ENCODE measurements around the gene FOCAD.

Gene FOCAD

DNA sequence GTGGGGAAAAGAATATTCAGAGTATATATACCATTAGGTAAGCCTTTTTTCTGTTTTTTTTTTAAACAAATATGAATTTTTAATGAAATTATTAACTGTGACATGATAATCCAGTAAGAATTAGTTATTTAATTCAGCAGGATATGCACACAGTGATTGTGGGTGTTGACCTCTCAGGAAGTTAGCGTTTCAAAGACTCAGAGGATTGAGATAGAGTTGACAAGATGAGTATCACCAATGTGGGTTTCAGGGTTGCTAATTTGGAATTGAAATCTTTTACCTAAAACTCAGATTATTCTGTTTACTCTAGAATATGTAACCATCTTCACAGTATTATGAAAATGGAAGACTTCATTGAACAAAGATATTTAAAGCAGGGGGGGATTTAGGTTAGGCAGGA lies 56.2 kb downstream of the FOCAD start:
- Histone ChIP-seq H3K27me3 (ENCODE audit: insufficient read depth, low read length) (no peaks in the 10 kb centered on the region), H3K9ac (ENCODE audit: low read depth, low read length) (no peak overlapping the region), H3K36me3 (ENCODE audit: insufficient read depth, low read length) (peaks cover 14% of the 10 kb centered on the region), H3K9me3 (ENCODE audit: insufficient read depth, low read depth, low read length) (no peaks in the 10 kb centered on the region), H3K4me3 (ENCODE audit: low read length) (no peak overlapping the region), H3K27ac (ENCODE audit: low read depth, low read length) (no peak overlapping the region), H3K4me1 (ENCODE audit: insufficient read depth, low read length) (peaks cover 9% of the 10 kb centered on the region; the same call in 1 of the 2 replicates)
- 92% methylated on average over 1 of the region's 1 CpG for WGBS

DNA sequence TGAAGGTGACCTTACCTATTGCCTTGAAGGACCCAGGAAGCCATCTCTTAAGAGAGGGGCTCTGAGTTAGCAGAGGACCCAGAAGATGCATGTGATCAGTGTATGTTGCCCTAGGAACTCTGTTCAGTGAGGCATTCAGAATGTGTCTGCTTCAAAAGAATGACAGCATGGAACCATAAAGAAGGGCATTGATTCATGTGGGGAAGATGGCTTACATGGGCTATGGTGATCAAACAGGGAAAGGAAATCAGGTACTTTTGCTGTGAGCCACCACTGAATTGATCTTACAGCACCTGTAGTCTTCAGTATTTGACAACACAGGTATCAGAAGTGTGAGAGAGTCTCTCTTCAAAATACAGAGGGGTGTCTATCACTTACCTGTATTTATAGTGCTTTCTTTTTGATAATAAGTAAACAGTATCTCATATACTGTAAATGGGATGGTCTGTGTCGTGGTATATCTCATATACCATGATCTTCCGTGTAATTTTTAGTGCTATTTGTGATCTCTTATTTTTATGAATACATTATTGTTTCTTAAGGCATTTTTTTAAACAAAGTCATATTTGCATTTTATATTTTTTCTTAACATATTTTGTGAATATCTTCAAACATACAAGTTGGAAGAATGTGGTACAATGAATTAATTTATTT lies 57.0 kb downstream of the FOCAD start:
- no CpG with 5 or more reads among the region's 2 CpGs for WGBS

DNA sequence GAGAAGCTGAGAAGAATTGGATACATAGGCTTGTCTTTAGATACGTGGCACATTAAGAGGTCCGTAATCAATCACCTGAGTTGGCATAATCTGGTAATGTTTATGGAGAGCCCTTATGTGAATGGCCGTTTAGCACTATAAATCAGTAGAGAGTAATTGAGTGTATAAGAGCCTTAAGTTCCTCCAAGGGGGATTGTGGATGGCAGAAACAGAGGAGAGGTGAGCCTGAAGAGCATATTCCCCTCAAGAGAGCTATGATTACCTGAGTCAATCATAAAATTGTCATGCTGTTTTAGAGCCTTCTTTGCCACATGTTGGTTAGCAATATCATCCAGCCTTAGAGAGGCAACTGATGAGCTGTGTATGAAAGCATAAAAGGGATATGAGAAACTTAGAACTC lies 58.8 kb downstream of the FOCAD start:
- H3K9me3 ChIP-seq (ENCODE audit: insufficient read depth, low read depth, low read length), result no peaks in the 10 kb centered on the region
- peaks cover 14% of the 10 kb centered on the region for H3K36me3 ChIP-seq (ENCODE audit: insufficient read depth, low read length)
- H3K27ac ChIP-seq (ENCODE audit: low read depth, low read length), result no peak overlapping the region
- H3K27me3 ChIP-seq (ENCODE audit: insufficient read depth, low read length), result no peaks in the 10 kb centered on the region
- no peak overlapping the region for H3K9ac ChIP-seq (ENCODE audit: low read depth, low read length)
- peaks cover 9% of the 10 kb centered on the region; the same call in 1 of the 2 replicates for H3K4me1 ChIP-seq (ENCODE audit: insufficient read depth, low read length)
- WGBS, result 93% methylated on average over 3 of the region's 3 CpGs
- no peak overlapping the region for H3K4me3 ChIP-seq (ENCODE audit: low read length)

More for the DNA sequence above, 57.0 kb downstream of the FOCAD start:
- H3K4me3 ChIP-seq (ENCODE audit: low read length), result no peak overlapping the region
- peaks cover 14% of the 10 kb centered on the region for H3K36me3 ChIP-seq (ENCODE audit: insufficient read depth, low read length)
- H3K27ac ChIP-seq (ENCODE audit: low read depth, low read length), result no peak overlapping the region
- no peak overlapping the region for H3K9ac ChIP-seq (ENCODE audit: low read depth, low read length)
- H3K27me3 ChIP-seq (ENCODE audit: insufficient read depth, low read length), result no peaks in the 10 kb centered on the region
- H3K9me3 ChIP-seq (ENCODE audit: insufficient read depth, low read depth, low read length), result no peaks in the 10 kb centered on the region
- H3K4me1 ChIP-seq (ENCODE audit: insufficient read depth, low read length), result peaks cover 9% of the 10 kb centered on the region; the same call in 1 of the 2 replicates

DNA sequence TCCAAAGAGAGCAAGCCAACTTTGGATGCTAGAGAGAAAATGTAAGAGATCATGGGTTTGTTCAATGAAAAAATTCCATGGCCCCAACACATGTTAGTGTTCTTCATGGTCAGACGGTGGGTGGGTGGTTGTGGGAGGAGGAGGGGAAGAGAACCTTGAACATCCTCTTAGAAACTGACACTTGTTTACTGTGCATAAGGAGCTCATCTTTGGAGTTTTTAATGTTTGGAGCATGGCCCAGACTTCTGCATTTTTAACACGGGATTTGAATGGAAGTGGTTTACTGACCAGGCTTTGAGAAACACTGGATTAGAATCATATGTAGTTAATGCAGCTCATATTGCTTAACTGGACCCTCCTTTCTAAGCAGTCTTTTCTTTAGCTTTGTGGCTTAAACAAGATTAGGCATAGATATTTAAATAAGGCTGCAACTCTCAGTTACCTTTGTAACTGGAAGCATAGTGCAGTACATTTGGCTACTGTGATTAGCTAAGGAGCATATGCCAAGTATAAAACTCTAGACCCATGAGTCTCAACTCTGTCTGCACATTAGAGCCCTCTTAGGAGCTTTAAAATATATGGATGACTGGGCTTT lies 60.1 kb downstream of the FOCAD start:
- Histone ChIP-seq H3K4me1 (ENCODE audit: insufficient read depth, low read length) (peaks cover 9% of the 10 kb centered on the region; the same call in 1 of the 2 replicates), H3K9ac (ENCODE audit: low read depth, low read length) (no peak overlapping the region), H3K27ac (ENCODE audit: low read depth, low read length) (no peak overlapping the region), H3K4me3 (ENCODE audit: low read length) (no peak overlapping the region), H3K27me3 (ENCODE audit: insufficient read depth, low read length) (no peaks in the 10 kb centered on the region), H3K9me3 (ENCODE audit: insufficient read depth, low read depth, low read length) (no peaks in the 10 kb centered on the region), H3K36me3 (ENCODE audit: insufficient read depth, low read length) (peaks cover 7% of the 10 kb centered on the region)
- 89% methylated on average over 2 of the region's 2 CpGs for WGBS

DNA sequence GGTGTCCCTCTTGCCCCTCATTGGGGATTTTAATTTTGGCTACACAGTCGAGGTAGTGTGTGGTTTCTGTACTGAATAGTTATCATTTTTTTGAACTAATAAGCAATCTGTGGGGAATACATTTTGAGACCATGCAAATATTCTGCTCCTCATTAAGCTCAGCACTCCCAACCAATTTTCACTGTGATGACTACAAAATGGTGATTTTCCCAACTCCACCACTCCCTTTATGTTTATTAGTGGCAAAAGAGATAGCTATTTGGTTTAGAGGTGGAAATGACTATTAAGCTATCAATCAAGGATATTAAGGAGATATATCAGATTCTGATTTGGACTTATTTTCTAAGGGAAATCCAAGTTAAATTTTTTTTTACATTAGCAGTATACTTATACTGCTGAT lies 62.9 kb downstream of the FOCAD start:
- no peak overlapping the region for H3K9ac ChIP-seq (ENCODE audit: low read depth, low read length)
- peaks cover 8% of the 10 kb centered on the region; the same call in 1 of the 2 replicates for H3K4me1 ChIP-seq (ENCODE audit: insufficient read depth, low read length)
- no peak overlapping the region for H3K4me3 ChIP-seq (ENCODE audit: low read length)
- 91% methylated on average over 1 of the region's 1 CpG for WGBS
- H3K27me3 ChIP-seq (ENCODE audit: insufficient read depth, low read length), result no peaks in the 10 kb centered on the region
- H3K9me3 ChIP-seq (ENCODE audit: insufficient read depth, low read depth, low read length), result no peaks in the 10 kb centered on the region
- H3K27ac ChIP-seq (ENCODE audit: low read depth, low read length), result no peak overlapping the region
- H3K36me3 ChIP-seq (ENCODE audit: insufficient read depth, low read length), result 0 out of 2 replicates have a peak, but pooled peaks cover 2% of the 10 kb centered on the region

DNA sequence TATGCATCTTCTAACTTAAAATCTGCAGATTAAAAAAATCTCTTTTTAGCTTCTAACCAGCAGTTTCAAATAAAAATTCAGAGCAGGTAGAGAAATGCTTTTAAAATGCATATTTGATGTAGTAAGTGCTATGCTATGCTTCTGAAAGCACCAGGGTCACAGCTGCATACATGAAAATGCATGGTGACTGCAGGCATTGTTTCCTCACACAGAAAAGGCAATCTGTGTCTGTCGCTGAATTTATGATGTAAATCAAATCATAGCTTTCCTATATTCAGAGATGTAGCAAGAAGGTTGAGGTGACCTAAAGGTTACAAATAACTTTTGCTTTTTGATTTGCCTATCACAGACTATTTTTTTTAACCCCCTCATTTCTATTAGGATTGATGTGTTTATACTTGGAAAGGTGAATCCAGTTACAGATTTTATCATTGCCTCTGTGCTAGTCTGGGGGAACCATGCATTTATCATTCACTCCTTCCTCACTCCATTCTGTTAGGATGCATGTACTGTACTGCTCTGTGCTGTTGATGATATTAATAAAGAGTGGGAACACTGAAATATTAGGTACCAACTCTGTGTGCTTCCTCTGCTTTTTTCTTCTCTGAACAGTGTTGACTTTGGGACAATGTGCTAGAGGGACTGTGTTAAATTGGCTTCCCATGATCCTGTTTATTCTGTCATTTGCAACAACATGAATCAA lies 65.6 kb downstream of the FOCAD start:
- 0 out of 2 replicates have a peak, but pooled peaks cover 2% of the 10 kb centered on the region for H3K36me3 ChIP-seq (ENCODE audit: insufficient read depth, low read length)
- no peak overlapping the region for H3K9ac ChIP-seq (ENCODE audit: low read depth, low read length)
- no peaks in the 10 kb centered on the region for H3K9me3 ChIP-seq (ENCODE audit: insufficient read depth, low read depth, low read length)
- no peaks in the 10 kb centered on the region for H3K27me3 ChIP-seq (ENCODE audit: insufficient read depth, low read length)
- H3K27ac ChIP-seq (ENCODE audit: low read depth, low read length), result no peak overlapping the region
- H3K4me1 ChIP-seq (ENCODE audit: insufficient read depth, low read length), result peaks cover 5% of the 10 kb centered on the region; the same call in 1 of the 2 replicates
- no CpG with 5 or more reads among the region's 1 CpG for WGBS
- no peak overlapping the region for H3K4me3 ChIP-seq (ENCODE audit: low read length)

DNA sequence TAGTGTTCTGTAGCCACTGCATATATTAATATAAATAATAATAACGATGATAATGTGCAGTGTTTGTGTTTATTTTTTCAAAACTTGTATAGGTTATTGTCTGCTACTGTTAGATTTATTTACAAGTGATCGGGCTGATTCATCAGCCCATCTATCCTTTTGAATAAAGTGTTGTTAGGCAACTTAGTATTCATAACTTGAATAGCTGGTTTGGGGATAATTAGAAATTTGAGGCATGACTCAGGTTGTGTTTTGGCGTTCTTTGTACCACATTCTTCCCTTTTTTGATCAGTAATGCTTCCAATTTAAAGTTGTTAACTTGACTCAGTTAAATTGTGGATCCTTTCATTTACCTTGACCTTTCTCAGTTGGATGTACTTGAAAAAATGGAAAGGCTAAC lies 69.7 kb downstream of the FOCAD start:
- no peaks in the 10 kb centered on the region for H3K9me3 ChIP-seq (ENCODE audit: insufficient read depth, low read depth, low read length)
- no peak overlapping the region for H3K4me3 ChIP-seq (ENCODE audit: low read length)
- H3K36me3 ChIP-seq (ENCODE audit: insufficient read depth, low read length), result peaks cover 8% of the 10 kb centered on the region
- 95% methylated on average over 3 of the region's 3 CpGs for WGBS
- no peak overlapping the region for H3K27ac ChIP-seq (ENCODE audit: low read depth, low read length)
- no peaks in the 10 kb centered on the region for H3K27me3 ChIP-seq (ENCODE audit: insufficient read depth, low read length)
- no peak overlapping the region for H3K9ac ChIP-seq (ENCODE audit: low read depth, low read length)
- peaks cover 7% of the 10 kb centered on the region; the same call in 1 of the 2 replicates for H3K4me1 ChIP-seq (ENCODE audit: insufficient read depth, low read length)

DNA sequence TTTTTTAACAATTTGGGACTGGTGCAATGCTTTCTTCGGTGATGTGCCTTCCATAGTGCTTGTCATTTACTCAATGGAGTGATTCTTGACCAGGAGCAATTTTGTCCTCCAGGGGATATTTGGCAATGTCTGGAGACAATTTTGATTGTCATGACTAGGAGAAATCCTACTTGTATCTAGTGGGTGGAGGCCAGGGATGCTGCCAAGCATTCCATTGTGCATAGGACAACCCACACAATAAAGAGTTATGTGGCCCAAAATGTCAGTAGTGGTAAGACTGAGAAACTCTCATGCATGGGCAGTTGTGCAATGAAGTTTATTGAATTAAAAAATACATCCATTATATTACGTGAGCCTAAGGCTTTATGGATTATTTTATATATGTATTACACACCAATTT lies 70.5 kb downstream of the FOCAD start:
- no peak overlapping the region for H3K4me3 ChIP-seq (ENCODE audit: low read length)
- H3K9me3 ChIP-seq (ENCODE audit: insufficient read depth, low read depth, low read length), result no peaks in the 10 kb centered on the region
- 96% methylated on average over 1 of the region's 2 CpGs for WGBS
- H3K36me3 ChIP-seq (ENCODE audit: insufficient read depth, low read length), result peaks cover 9% of the 10 kb centered on the region
- H3K27me3 ChIP-seq (ENCODE audit: insufficient read depth, low read length), result no peaks in the 10 kb centered on the region
- no peak overlapping the region for H3K9ac ChIP-seq (ENCODE audit: low read depth, low read length)
- H3K4me1 ChIP-seq (ENCODE audit: insufficient read depth, low read length), result peaks cover 7% of the 10 kb centered on the region; the same call in 1 of the 2 replicates
- no peak overlapping the region for H3K27ac ChIP-seq (ENCODE audit: low read depth, low read length)

DNA sequence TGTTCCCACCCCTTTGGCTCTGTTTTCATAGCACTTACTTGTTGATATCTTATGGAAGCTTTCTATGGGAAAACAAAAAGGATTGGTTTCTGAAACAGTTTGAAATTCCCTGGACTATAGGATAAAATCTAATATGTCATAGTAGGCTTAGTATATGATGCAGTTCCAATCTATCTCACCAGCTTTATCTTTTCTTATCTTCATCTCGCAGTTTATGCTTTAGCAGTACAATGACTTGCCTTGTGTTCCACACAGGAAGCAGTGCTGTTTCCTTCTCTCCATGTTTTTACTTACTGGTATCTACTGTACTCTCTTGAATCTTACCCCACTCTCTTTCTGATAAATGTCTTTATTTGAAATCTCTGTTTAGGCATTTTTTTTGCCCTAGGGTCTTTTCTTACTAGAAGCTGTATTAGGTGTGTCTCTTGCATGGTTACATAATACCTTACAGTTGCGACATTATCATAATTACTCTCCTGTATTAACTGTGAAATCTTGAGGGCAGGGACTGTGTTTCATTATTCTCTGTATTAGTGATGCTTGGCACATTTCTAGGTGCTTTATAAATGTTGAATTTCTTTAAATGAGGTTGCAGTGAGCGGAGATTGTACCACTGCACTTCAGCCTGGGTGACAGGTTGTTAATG lies 76.3 kb downstream of the FOCAD start:
- Histone ChIP-seq H3K4me3 (ENCODE audit: low read length) (no peak overlapping the region), H3K9ac (ENCODE audit: low read depth, low read length) (no peak overlapping the region), H3K27me3 (ENCODE audit: insufficient read depth, low read length) (no peaks in the 10 kb centered on the region), H3K9me3 (ENCODE audit: insufficient read depth, low read depth, low read length) (no peaks in the 10 kb centered on the region), H3K4me1 (ENCODE audit: insufficient read depth, low read length) (0 out of 2 replicates have a peak, but pooled peaks cover 2% of the 10 kb centered on the region), H3K36me3 (ENCODE audit: insufficient read depth, low read length) (peaks cover 20% of the 10 kb centered on the region), H3K27ac (ENCODE audit: low read depth, low read length) (no peak overlapping the region)
- 97% methylated on average over 3 of the region's 3 CpGs for WGBS

DNA sequence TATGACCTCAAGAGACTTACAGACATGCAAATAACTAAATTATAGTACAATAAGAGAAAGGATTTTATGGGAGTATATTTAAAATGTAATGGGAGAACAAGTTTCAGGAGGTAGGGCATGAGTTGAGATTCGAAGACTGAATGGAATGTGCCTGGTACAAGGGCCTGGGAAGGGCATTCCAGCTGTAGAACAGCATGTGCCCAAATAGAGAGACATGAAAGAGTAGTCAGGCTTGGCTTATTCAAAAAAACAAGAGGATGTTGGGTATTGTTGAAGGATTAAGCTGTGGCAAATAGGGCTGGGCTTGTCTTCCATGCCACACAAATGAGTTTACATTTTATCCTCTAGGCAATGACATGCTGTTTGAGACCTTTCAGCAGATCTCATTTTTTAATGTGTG lies 86.9 kb downstream of the FOCAD start:
- Histone ChIP-seq H3K4me1 (ENCODE audit: insufficient read depth, low read length) (no peaks in the 10 kb centered on the region), H3K4me3 (ENCODE audit: low read length) (no peak overlapping the region), H3K36me3 (ENCODE audit: insufficient read depth, low read length) (peaks cover 35% of the 10 kb centered on the region), H3K9me3 (ENCODE audit: insufficient read depth, low read depth, low read length) (no peaks in the 10 kb centered on the region), H3K9ac (ENCODE audit: low read depth, low read length) (no peak overlapping the region), H3K27ac (ENCODE audit: low read depth, low read length) (no peak overlapping the region), H3K27me3 (ENCODE audit: insufficient read depth, low read length) (no peaks in the 10 kb centered on the region)
- WGBS, result 96% methylated on average over 1 of the region's 1 CpG

DNA sequence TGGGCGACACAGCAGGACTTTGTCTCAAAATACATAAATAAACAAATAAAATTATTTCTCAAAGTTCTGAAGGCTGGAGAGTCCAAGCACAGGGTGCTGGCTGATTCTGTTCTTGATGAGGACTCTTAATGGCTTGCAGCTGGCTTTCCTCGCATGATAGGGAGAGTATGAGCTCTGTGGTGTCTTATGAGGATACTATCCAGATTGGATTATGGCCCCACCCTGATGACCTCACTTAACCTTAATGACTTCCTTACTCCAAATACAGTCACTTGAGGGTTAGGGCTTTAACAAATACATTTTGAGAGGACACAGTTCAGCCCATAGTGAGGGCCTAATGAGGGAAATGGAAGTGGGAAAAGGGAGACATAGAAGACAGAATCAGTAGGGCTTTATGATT lies 87.7 kb downstream of the FOCAD start:
- WGBS, result 93% methylated on average over 2 of the region's 2 CpGs
- Histone ChIP-seq H3K27me3 (ENCODE audit: insufficient read depth, low read length) (no peaks in the 10 kb centered on the region), H3K9ac (ENCODE audit: low read depth, low read length) (no peak overlapping the region), H3K36me3 (ENCODE audit: insufficient read depth, low read length) (peaks cover 28% of the 10 kb centered on the region), H3K4me1 (ENCODE audit: insufficient read depth, low read length) (no peaks in the 10 kb centered on the region), H3K27ac (ENCODE audit: low read depth, low read length) (no peak overlapping the region), H3K9me3 (ENCODE audit: insufficient read depth, low read depth, low read length) (no peaks in the 10 kb centered on the region), H3K4me3 (ENCODE audit: low read length) (no peak overlapping the region)
